ENCODE measurements around the gene PRF1.

Gene PRF1

DNA sequence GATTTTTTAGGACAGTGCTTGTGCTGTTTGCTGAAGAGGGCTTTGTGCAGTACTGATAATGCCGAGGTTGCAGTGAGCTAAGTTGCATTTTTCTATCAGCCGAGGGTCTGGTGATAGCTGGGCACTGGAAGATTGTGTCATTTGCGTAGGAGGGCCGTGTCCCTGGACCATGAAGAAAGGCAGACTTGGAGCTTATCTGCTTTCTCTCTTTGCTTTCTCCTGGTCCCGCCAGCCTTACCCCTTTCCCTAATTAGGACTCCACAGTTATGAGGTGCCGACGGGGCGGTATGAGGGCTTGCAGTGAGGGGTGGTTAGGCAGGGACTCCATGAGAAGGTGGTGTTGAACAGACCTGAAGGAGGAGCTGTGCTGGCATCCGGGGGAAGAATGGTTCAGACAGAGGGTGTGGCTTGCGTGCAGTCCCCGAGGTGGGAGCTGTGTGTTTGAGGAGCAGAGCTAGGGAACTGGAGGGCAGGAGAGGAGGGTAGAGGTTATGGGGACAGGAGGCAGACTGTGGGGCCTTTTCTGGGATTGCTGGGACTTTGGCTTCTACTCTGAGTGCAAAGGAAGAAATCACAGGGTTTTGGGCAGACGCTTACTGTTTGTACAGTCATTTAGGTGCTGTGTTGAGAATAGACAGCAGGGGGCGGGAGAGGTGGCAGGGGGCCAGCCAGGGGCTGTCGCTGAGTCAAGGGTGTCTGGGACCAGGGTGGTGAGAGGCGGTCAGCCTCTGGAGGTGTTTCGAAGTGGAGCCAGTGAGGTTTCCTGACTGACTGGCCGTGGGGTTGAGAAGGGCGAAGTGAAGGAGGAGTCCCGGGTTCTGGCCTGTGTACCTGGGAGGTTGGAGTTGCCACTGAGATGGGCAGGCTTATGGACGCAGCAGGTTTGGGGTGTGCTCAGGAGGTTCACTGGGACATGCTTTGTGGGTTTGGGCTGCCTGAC lies 43.4 kb downstream of the PRF1 start:
- DNase-seq: peak; percentile 73

GRCh38 chr10:70558295-70558694 lies 44.2 kb downstream of the PRF1 start:
- DNase-seq: no peak

- no peak for DNase-seq
Observed at GRCh38 chr10:70557876-70558275, 44.7 kb downstream of the PRF1 start.

GRCh38 chr10:70557086-70557845 lies 45.3 kb downstream of the PRF1 start:
- no peak for DNase-seq

DNA sequence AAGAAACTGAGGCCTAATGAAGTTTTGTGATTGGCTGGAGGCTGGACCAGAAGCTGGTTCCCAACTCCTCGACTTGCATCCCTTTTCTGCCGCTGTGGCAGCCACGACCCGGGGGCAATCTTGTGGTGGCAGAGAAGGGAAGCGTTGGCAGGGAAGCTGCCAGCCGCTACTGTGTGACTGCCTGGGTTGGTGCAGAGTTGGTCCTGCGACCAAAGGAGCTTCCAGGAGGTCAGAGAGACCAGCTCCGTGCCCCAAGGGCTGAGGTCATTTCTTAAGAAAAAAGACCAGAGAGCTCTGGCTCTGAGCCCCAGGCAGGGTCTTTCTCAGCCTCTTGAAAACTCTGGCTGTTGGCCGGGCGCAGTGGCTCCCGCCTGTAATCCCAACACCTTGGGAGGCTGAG lies 47.2 kb downstream of the PRF1 start:
- DNase-seq: no peak

DNA sequence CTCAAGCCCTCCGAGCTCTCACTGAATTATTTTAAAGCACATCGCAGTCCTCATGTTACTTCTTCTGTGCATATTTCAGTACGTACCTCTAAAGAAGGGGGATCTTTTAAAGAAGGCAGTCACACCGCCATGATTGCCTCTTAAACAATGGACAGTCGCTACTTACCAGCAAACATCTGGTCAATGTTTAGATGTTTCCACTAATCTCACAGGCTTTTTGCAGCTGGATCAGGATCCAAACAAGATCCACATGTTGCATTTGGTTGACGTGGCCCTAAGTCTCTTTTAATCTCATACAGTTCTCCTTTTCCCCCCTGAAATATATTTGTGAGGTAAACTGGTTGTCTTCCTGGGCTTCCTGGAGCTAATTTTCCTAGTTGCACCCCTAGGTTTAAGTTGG lies 50.0 kb downstream of the PRF1 start:
- DNase-seq: no peak

GRCh38 chr10:70551971-70552422 lies 50.5 kb downstream of the PRF1 start:
- no peak for DNase-seq

DNA sequence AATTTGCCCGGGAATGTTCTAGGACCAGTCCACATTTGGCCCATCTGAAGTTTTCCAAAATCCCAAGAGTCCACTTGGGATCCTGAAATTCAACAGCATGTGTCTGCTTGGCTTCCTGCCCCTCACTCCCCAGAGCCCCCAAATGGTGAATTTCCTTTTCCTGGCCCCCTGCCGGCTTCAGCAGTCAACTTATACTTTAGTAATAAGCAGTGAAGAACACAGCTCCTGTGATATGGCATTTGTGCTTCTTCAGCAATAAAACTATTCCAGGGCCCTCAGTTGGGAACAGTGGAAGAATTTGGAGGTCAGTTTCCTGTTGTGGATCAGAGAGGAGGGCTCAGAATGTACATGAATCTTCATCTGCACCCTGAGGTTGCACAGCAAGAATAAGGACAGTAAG lies 51.1 kb downstream of the PRF1 start:
- no peak for DNase-seq

- no peak for DNase-seq
Observed at GRCh38 chr10:70550459-70550858, 52.1 kb downstream of the PRF1 start.

DNA sequence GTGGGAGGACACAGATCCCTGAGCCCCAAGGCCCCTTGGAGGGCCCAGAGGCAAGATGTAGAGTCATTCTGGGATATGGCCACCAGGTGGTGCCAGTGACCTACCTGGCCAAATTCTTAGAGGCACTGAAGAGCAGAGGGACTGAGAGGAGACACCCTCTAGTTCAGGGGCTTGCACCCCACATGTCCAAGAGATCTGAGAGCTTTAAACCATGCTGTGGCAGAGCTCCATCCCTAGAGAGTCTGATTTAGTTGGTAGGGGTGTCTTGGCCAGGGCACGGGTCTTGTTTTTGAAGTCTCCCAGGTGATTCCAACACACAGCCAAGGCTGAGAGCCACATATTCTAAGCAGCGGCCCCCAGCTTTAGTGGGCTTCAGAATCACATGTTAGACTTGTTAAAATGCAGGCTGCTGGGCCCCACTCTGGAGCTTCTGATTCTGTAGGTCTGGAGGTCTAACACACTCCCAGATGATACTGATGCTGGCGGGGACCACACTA lies 52.5 kb downstream of the PRF1 start:
- peak; percentile 75 for DNase-seq

GRCh38 chr10:70549351-70549961 lies 53.1 kb downstream of the PRF1 start:
- DNase-seq: no peak
